Suprapubic skin (tissue), 4 donors: ENCODE data around the gene SAP25. TPM values are rescaled to one million over a fixed set of nuclear protein-coding genes. Genes with fewer than 3 reads are reported as not detected.

Experiments
- DNase-seq, 2 donors: peaks; one replicate each; pipeline ENCODE4 v3.0.0-alpha.2; 2019; ENCODE audit warnings: low spot score in 2 of 2
- H3K27ac ChIP-seq: fragments of 200-600 bp; sonication (generic); one replicate; pipeline ENCODE4 v1.5.1; 2019
- H3K27me3 ChIP-seq: fragments of 200-600 bp; sonication (generic); one replicate; pipeline ENCODE4 v1.5.1; 2019
- H3K36me3 ChIP-seq: fragments of 200-600 bp; sonication (generic); one replicate; pipeline ENCODE4 v1.5.1; 2019
- H3K4me1 ChIP-seq: fragments of 200-600 bp; sonication (generic); one replicate; pipeline ENCODE4 v1.5.1; 2019
- H3K4me3 ChIP-seq: fragments of 200-600 bp; sonication (generic); one replicate; pipeline ENCODE4 v1.5.1; 2019; ENCODE audit warnings: mild to moderate bottlenecking
- H3K9me3 ChIP-seq: fragments of 200-600 bp; sonication (generic); one replicate; pipeline ENCODE4 v1.5.1; 2019
- CTCF ChIP-seq, 2 donors: fragments of 200-600 bp in 1 of 2; fragments of 450-650 bp in 1 of 2; sonication (generic) in 1 of 2; IDR thresholded peaks; one replicate each; pipeline ENCODE4 v1.5.1; 2016 to 2019; ENCODE audit warnings: antibody characterized with exemption in 2 of 2, mild to moderate bottlenecking in 1 of 2, moderate library complexity in 1 of 2
- EP300 ChIP-seq: sonication (generic); formaldehyde crosslinking; IDR thresholded peaks from one replicate; pipeline ENCODE4 v1.6.1; 2017; ENCODE audit warnings: antibody characterized with exemption
- POLR2A ChIP-seq, 2 donors: fragments of 450-650 bp; IDR thresholded peaks; one replicate each; pipeline ENCODE4 v1.6.1; 2017; ENCODE audit warnings: antibody characterized with exemption in 2 of 2, mild to moderate bottlenecking in 2 of 2, moderate library complexity in 2 of 2
- POLR2AphosphoS5 ChIP-seq, 3 donors: sonication (generic); formaldehyde crosslinking; IDR thresholded peaks; one replicate each; pipeline ENCODE4 v1.6.1; 2017; ENCODE audit warnings: antibody characterized with exemption in 3 of 3
- WGBS: methylation state at CpG from one replicate; pipeline ENCODE4 v1.1.5; 2018; 5-methylcytosine and 5-hydroxymethylcytosine counted together
- total RNA-seq, 4 donors: library from RNA; depleted of rRNA; stranded (reverse); fragments of >200 nt; gene quantifications; one replicate each; pipeline ENCODE4 v1.1.0, GENCODE V29; 2016

The SAP25 gene
- total RNA-seq, 4 donors from 2014 or later: 2.7 to 3.8 TPM; not detected in 2

GRCh38 chr7:100574362-100575205 lies 884 bp upstream of the SAP25 start:
- 94% methylated on average over 44 of the region's 44 CpGs for WGBS
- H3K36me3 ChIP-seq: peaks cover 60% of the 10 kb centered on the region
- no peak for TF ChIP-seq POLR2AphosphoS5 (IDR thresholded peaks at IDR 0.05)
- TF ChIP-seq POLR2A (IDR thresholded peaks at IDR 0.05): no peak
- TF ChIP-seq CTCF (IDR thresholded peaks at IDR 0.05): no peak
- TF ChIP-seq EP300: no peak
- H3K27me3 ChIP-seq: no peaks in the 10 kb centered on the region
- no peak overlapping the region for H3K4me3 ChIP-seq
- no peak for DNase-seq
- H3K4me1 ChIP-seq: peaks cover 10% of the 10 kb centered on the region
- H3K27ac ChIP-seq: no peak overlapping the region
- H3K9me3 ChIP-seq: no peaks in the 10 kb centered on the region

GRCh38 chr7:100572949-100573675 lies 588 bp downstream of the SAP25 start:
- peaks cover 45% of the 10 kb centered on the region for H3K36me3 ChIP-seq
- 90% methylated on average over 10 of the region's 30 CpGs for WGBS
- DNase-seq: no peak

DNA sequence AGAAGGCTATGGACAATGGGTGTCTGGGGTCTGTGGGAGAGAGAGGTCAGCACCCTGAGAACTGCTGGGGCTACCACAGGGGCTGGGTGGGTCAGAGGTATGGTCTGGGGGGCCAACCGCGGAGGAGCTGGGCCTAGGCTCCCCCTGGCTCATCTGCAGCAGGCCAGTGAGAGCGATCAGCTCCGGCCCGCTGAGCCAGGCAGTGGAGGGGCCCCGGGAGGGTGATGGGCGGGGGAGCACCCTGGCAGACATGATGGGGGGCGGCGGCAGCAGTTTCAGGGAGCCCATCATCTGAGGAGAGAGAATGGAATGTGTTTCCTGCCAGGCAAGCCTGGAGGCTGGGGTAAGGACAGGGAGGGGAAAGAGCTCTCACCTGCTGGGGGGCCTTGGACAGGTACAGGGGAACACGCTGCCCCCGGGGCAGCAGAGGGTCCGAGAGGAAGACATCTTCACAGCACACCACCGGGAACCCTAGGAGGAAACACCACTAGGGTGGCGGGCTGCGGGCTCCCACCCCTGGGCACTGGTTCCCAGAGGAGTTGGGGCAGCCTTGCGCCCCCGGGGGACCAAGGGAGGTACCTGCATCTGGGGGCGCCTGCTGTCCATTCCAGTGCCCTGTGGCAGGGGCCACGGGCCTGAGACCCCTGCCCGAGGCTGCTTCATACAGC lies 1.3 kb downstream of the SAP25 start:
- H3K4me1 ChIP-seq: peaks cover 16% of the 10 kb centered on the region
- no peak for DNase-seq
- TF ChIP-seq POLR2AphosphoS5 (IDR thresholded peaks at IDR 0.05) (no peak), EP300 (no peak), POLR2A (IDR thresholded peaks at IDR 0.05) (no peak), CTCF (IDR thresholded peaks at IDR 0.05) (no peak)
- H3K4me3 ChIP-seq: no peak overlapping the region
- no peak overlapping the region for H3K27ac ChIP-seq
- peaks cover 38% of the 10 kb centered on the region for H3K36me3 ChIP-seq
- H3K9me3 ChIP-seq: no peaks in the 10 kb centered on the region
- H3K27me3 ChIP-seq: no peaks in the 10 kb centered on the region
- 89% methylated on average over 8 of the region's 20 CpGs for WGBS

More at GRCh38 chr7:100572949-100573675, 588 bp downstream of the SAP25 start:
- Histone ChIP-seq H3K27ac (no peak overlapping the region), H3K9me3 (no peaks in the 10 kb centered on the region), H3K4me1 (peaks cover 16% of the 10 kb centered on the region), H3K4me3 (no peak overlapping the region), H3K27me3 (no peaks in the 10 kb centered on the region)
- TF ChIP-seq POLR2AphosphoS5 (IDR thresholded peaks at IDR 0.05) (no peak), POLR2A (IDR thresholded peaks at IDR 0.05) (no peak), EP300 (no peak), CTCF (IDR thresholded peaks at IDR 0.05) (no peak)

DNA sequence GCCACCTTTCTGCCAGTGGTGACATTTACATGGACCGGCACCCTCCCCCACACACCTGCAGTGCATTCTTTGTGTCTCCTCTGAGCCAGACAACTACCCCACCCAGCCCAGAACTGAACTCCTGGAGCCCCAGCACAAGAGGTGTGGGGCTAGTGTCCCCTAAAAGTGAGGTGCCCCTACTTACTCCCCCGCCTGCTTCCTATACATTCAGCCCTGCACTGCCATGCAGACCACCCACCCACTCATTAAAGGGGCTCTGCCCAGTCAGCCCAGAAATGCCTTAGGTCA lies 1.9 kb downstream of the SAP25 start:
- no peak for DNase-seq
- WGBS: 100% methylated on average over 2 of the region's 2 CpGs
- no peaks in the 10 kb centered on the region for H3K27me3 ChIP-seq
- no peak overlapping the region for H3K4me3 ChIP-seq
- H3K9me3 ChIP-seq: no peaks in the 10 kb centered on the region
- H3K36me3 ChIP-seq: peaks cover 31% of the 10 kb centered on the region
- TF ChIP-seq EP300 (no peak), POLR2AphosphoS5 (IDR thresholded peaks at IDR 0.05) (no peak), POLR2A (IDR thresholded peaks at IDR 0.05) (no peak), CTCF (IDR thresholded peaks at IDR 0.05) (no peak)
- H3K4me1 ChIP-seq: peaks cover 16% of the 10 kb centered on the region
- no peak overlapping the region for H3K27ac ChIP-seq
